ENCODE results near the gene FOXN1.

Gene FOXN1

GRCh38 chr17:28576758-28577465 lies 70.8 kb downstream of the FOXN1 start, which contains the start of gene ALDOC:
ALDOC (minus strand) TSS chr17:28576895; CDS start chr17:28575532, 1,363 bp downstream.
- peak; percentile 98 for DNase-seq

- DNase-seq: no peak
These were observed 71.3 kb downstream of the FOXN1 start for GRCh38 chr17:28577466-28577824.

- no peak for DNase-seq
These were observed 72.4 kb downstream of the FOXN1 start for GRCh38 chr17:28578246-28579195.

- no peak for DNase-seq
These were observed 73.4 kb downstream of the FOXN1 start for GRCh38 chr17:28579526-28579925.

GRCh38 chr17:28580959-28581358 lies 74.8 kb downstream of the FOXN1 start:
- DNase-seq: no peak

GRCh38 chr17:28582513-28582912 lies 76.4 kb downstream of the FOXN1 start:
- no peak for DNase-seq

- no peak for DNase-seq
These were observed 78.3 kb downstream of the FOXN1 start for GRCh38 chr17:28584434-28584833.

- no peak for DNase-seq
These were observed 79.7 kb downstream of the FOXN1 start for GRCh38 chr17:28585851-28586250.

Data from activated T-cell treated with anti-CD3 and anti-CD28 coated beads, Interleukin-2, amount 50 U/mL, for 1 hour (primary cell).